ENCODE data around the gene HECTD1. TPM values are rescaled to one million over a fixed set of nuclear protein-coding genes. Genes with fewer than 3 reads are reported as not detected.
"Not testable (repeated sequence)": the region's sequence is repeated elsewhere in the genome, so short reads cannot be mapped to it uniquely, and the experiment has no call there.

HECTD1 gene
- total RNA-seq, 1 experiment from 2014 or later: 37.7 TPM

DNA sequence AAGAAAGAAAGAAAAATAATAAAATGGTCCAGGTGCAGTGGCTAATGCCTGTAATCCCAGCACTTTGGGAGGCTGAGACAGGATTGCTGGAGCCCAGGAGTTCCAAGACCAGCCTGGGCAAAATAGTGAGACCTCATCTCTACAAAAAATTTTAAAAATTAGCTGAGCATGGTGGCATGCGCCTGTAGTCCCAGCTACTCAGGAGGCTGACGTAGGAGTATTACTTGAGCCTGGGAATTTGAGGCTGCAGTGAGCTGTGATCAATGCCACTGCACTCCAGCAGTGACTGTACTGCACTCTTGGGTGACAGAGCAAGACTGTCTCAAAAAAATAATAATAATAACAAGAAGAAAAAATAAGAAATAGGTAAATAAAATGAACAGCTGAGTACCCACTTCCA, 23.7 kb upstream of the HECTD1 start:
- H3K9me3 ChIP-seq, H3K36me3 ChIP-seq, H3K27me3 ChIP-seq, DNase-seq, H3K4me3 ChIP-seq: not testable (repeated sequence)

GRCh38 chr14:31230573-31230958, 23.0 kb upstream of the HECTD1 start:
- H3K9me3 ChIP-seq: no peaks in the 10 kb centered on the region
- no peaks in the 10 kb centered on the region for H3K27me3 ChIP-seq
- no peak for DNase-seq
- no peaks in the 10 kb centered on the region for H3K36me3 ChIP-seq
- no peak overlapping the region for H3K4me3 ChIP-seq

DNA sequence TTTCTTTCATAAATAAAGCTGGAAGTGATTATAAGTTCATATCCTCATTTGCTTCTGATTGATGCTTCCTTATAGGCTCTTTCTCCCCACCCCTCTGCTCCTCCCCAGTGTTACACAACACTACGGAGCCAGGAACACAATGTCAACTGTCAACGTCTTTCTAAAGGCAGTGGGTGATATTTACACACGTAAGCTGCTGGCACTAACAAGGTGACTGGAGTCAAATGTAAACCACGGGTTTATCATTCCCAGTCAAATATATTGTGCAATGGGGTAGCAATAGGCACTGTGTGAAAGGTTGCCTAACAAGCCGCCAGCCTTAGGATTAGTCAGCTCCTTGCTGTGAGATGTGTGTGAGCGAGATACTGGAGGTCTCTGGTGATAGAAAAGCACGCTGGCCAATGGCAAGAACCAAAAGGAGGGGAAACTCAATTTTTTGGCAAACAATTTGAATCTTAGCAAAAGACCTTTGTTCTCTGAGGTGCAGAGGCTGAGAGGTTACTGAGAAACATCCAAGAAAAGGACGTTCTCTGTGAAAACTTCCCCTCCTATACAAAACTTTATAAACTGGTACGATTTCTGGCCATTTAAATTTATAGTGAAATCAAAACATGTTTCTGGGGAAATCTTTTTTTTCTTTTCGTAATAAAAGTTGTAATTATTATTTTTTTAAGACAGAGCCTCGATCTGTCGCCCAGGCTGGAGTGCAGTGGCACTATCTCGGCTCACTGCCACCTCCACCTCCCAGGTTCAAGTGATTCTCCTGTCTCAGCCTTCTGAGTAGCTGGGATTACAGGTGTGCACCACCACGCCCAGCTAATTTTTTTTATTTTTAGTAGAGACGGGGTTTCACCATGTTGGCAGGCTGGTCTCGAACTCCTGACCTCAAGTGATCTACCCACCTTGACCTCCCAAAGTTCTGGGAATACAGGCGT, 22.3 kb upstream of the HECTD1 start:
- Histone ChIP-seq H3K36me3 (no peaks in the 10 kb centered on the region), H3K9me3 (no peaks in the 10 kb centered on the region), H3K27me3 (no peaks in the 10 kb centered on the region), H3K4me3 (peak overlapping the region; percentile 4)
- DNase-seq: peak; percentile 88

DNA sequence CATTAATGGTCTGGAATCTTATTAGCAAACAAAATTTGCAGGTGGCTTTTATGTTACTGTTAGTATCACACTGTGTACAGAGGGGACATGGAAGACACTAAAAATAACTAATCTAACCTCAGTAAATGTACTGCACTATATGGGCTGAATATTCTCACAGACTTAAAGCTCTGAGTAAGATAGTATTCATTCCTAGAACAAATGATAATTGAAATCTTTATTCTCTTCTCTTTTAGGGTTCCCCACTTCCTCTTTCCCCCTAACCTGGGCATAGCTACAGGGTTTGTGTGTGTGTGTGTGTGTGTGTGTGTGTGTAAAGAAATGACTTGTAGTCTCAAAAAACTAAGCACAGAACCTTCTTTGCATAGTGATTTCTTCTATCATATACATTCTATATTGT, 21.4 kb upstream of the HECTD1 start:
- Histone ChIP-seq H3K36me3 (no peaks in the 10 kb centered on the region), H3K9me3 (no peaks in the 10 kb centered on the region), H3K27me3 (no peaks in the 10 kb centered on the region), H3K4me3 (no peak overlapping the region)
- DNase-seq: no peak

DNA sequence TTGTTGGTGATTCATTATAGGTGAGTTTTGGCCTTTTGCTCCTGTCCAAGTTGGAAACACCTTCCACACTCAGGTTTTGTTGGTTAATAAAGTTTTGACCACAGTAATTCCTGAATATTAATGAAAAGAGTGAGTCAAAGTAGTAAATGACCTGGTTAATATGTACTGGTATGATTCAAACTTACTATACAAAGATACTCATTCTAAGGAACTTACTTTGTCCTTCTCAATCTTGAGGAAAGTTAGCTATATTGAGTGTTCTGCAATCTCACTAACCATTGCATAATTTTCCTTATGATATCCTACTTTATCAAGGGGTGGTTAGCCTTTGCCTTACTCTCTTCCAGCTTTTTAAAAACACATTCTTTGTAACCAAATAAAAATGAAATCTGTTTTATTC, 20.9 kb upstream of the HECTD1 start:
- DNase-seq: no peak
- Histone ChIP-seq H3K36me3 (no peaks in the 10 kb centered on the region), H3K27me3 (no peaks in the 10 kb centered on the region), H3K4me3 (no peak overlapping the region), H3K9me3 (no peaks in the 10 kb centered on the region)

- Histone ChIP-seq H3K9me3 (no peaks in the 10 kb centered on the region), H3K36me3 (no peaks in the 10 kb centered on the region), H3K27me3 (no peaks in the 10 kb centered on the region), H3K4me3 (no peak overlapping the region)
- no peak for DNase-seq
Observed at GRCh38 chr14:31224808-31225207, 17.2 kb upstream of the HECTD1 start.

DNA sequence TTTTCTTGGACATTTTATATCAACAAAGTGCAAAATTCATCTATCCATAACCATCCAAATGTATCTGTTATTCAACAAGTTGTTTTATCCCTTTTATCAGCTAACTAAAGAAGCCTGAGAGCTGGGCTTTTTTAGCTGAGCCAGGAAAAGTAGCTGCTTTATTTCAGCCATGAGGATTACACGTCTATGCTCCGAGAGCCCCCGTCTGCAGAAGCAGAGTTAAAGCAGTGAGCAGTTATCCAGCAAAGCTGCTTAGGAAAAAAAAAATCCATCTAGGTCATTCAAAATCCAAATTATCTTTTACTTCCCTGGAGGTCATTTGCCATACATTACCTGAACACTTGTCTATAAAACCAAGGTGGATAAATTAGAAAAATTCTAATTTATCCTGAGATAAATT, 15.7 kb upstream of the HECTD1 start:
- no peaks in the 10 kb centered on the region for H3K9me3 ChIP-seq
- H3K4me3 ChIP-seq: no peak overlapping the region
- no peaks in the 10 kb centered on the region for H3K27me3 ChIP-seq

DNA sequence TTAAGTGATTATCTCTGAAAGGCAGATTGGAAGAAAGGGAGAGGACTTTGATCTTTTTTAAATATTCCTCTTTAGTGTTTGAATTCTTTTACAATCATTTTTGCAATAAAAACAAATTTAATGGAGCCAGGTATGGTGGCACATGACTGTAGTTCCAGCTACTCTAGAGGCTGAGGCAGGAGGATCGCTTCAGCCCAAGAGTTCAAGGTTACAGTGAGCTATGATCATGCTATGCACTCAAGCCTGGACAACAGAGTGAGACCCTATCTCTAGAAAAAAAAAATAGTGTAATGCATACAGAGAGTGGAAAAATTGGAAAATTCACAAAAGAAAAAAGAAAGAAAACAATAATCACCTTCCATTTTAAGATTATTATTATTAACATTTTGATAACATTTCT, 15.2 kb upstream of the HECTD1 start:
- Histone ChIP-seq H3K27me3 (no peaks in the 10 kb centered on the region), H3K9me3 (no peaks in the 10 kb centered on the region), H3K4me3 (no peak overlapping the region), H3K36me3 (no peaks in the 10 kb centered on the region)
- DNase-seq: no peak

More for the DNA sequence above, 15.7 kb upstream of the HECTD1 start:
- no peak for DNase-seq
- H3K36me3 ChIP-seq: no peaks in the 10 kb centered on the region

- H3K27me3 ChIP-seq: no peaks in the 10 kb centered on the region
- no peaks in the 10 kb centered on the region for H3K36me3 ChIP-seq
- DNase-seq: no peak
- H3K4me3 ChIP-seq: no peak overlapping the region
- no peaks in the 10 kb centered on the region for H3K9me3 ChIP-seq
Observed at GRCh38 chr14:31221266-31221665, 13.7 kb upstream of the HECTD1 start.

- H3K4me3 ChIP-seq: no peak overlapping the region
- no peak for DNase-seq
- no peaks in the 10 kb centered on the region for H3K36me3 ChIP-seq
- no peaks in the 10 kb centered on the region for H3K9me3 ChIP-seq
- no peaks in the 10 kb centered on the region for H3K27me3 ChIP-seq
Observed at GRCh38 chr14:31219169-31219568, 11.6 kb upstream of the HECTD1 start.

DNA sequence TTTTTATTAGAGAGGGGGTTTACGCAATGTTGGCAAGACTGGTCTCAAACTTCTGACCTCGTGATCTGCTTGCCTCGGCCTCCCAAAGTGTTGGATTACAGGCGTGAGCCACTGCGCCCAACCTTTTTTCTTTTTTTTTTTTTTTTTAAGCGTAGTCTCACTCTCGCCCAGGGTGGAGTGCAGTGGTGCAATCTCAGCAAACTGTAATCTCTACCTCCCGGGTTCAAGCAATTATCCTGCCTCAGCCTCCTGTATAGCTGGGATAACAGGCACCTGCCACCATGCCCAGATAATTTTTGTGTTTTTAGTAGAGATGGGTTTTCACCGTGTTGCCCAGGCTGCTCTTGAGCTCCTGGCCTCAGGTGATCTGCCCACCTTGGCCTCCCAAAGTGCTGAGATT, 8.8 kb upstream of the HECTD1 start:
- Histone ChIP-seq H3K9me3 (no peaks in the 10 kb centered on the region), H3K27me3 (no peaks in the 10 kb centered on the region), H3K4me3 (no peak overlapping the region), H3K36me3 (no peaks in the 10 kb centered on the region)
- DNase-seq: no peak

GRCh38 chr14:31212893-31213292, 5.3 kb upstream of the HECTD1 start:
- Histone ChIP-seq H3K4me3 (no peak overlapping the region), H3K9me3 (no peaks in the 10 kb centered on the region), H3K36me3 (no peaks in the 10 kb centered on the region), H3K27me3 (no peaks in the 10 kb centered on the region)
- no peak for DNase-seq

DNA sequence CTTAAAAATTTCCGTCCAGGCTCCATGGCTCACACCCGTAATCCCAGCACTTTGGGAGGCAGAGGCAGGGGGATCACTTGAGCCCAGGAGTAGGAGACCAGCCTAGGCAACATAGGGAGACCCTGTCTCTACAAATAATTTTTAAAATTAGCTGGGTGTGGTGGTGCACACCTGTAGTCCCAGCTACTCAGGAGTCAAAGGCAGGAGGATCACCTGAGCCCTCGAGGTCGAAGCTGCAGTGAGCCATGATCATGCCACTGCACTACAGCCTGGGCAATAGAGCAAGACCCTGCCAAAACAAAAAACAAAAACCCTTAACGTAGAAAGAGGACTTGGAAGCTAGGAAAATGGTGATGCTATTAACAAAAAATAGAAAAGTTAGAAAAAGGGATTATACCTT, 2.0 kb upstream of the HECTD1 start:
- peaks cover 3% of the 10 kb centered on the region; the same call in 1 of the 2 replicates for H3K36me3 ChIP-seq
- no peaks in the 10 kb centered on the region for H3K27me3 ChIP-seq
- DNase-seq: no peak
- no peaks in the 10 kb centered on the region for H3K9me3 ChIP-seq
- H3K4me3 ChIP-seq: no peak overlapping the region

DNA sequence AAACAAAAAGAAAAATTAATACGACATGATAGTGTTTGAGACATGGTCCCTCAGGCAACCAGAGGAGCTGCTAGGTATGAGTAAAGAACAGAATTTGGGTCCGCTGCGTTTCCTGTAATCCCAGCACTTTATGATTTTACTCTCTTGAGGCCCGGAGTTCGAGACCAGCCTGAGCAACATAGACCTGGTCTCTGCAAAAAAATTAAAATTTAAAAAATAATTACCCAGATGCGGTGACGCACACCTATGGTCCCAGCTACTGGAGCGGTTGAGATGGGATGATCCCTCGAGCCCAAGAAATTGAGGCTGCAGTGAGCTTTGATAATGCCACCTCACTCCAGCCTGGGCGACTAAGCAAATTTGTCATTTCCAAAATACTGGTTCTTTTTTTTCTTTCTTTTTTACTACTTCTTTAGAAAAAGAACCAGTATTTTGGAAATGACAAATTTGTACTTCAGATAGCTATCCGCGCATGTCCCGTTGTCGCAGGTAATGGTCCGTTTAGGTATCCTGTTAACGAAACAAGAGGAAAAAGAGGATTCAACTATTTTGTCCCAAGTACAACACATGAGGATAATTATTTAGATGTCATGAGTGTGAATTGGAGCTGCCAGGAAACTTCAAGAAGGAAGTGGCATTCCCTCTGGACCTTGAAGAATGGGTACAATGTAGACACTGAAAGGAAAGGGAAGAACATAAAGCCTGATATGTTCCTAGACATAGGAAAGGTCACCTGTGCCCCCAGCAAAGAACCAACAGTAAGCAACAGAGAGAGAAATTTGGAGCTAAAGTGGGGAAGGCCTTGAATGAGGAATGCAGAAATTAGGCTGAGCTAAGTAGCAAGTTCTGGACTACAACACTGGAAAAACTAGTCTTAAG, 1.2 kb upstream of the HECTD1 start:
- H3K4me3 ChIP-seq: peak overlapping the region; percentile 66
- H3K36me3 ChIP-seq: peaks cover 9% of the 10 kb centered on the region
- no peak for DNase-seq

GRCh38 chr14:31207287-31207754, 272 bp downstream of the HECTD1 start:
- Histone ChIP-seq H3K9me3 (no peaks in the 10 kb centered on the region), H3K36me3 (peaks cover 18% of the 10 kb centered on the region), H3K4me3 (peak overlapping the region; percentile 66), H3K27me3 (no peaks in the 10 kb centered on the region)
- DNase-seq: no peak

More for the DNA sequence above, 1.2 kb upstream of the HECTD1 start:
- Histone ChIP-seq H3K9me3 (no peaks in the 10 kb centered on the region), H3K27me3 (no peaks in the 10 kb centered on the region)

DNA sequence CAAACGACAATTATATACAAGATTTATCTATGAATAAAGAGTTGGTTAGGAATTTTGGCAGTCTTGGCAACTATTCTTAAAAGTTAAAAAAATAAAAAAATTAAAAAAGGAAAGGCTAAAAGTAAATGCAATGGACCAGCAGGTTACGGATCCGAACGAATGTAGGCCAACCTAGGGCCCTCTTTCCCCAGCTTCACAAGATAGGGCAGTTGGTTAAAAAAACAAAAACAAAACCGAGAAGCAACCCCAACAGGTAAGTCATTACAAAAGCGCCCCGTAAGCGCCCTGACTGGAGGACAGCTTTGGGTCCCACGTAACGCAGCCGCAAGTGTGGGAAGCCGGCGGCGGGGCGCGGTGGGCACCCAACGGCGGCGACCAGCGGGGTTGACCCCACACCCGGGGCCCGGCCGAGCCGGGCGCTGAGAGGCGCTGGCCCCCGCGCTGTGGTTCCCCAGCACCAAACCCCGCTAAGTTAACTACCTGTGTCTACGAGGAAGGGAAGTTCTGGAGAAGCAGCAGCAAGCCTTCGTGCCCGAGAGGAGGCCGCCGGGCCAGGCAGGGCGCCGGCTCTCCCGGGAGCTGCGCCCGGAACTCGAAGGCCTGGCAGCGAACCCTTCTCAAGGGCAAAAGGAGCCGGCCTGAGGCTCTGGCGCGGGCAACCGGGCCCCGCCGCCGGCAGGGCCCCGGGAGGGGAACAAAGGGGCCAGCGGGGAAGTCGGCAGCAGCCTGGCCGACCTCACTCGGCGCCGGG, 882 bp downstream of the HECTD1 start:
- H3K9me3 ChIP-seq: no peaks in the 10 kb centered on the region
- DNase-seq: peak; percentile 24
- H3K27me3 ChIP-seq: no peaks in the 10 kb centered on the region
- H3K4me3 ChIP-seq: peak overlapping the region; percentile 66
- H3K36me3 ChIP-seq: peaks cover 19% of the 10 kb centered on the region

All from MG63 (cell line).